EH (cell line): Measurements from ENCODE around the gene KCNH8.

ENCODE experiments used
- DNase-seq: peaks from one replicate; pipeline ENCODE4 v3.0.0-alpha.2; 2015; ENCODE audit warnings: low read depth

Gene KCNH8

DNA sequence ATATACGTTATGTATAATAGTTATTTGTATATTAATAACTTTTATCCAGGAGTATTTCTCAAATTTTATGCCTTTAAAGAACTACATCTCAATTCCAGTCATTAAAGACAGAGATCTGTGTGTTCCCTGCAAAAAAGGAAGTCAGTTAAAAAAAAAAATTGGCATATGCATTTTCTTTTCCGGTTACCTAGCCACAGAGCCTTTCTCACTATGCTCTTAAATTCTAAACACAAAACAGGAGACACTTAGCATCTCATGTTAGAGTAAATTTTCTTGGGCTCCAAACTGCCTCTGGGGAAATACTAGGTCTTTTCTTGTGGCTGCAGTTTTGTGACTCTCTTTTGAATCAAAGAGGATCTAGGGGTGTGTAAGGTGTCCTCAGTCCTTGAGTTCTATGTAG is 105.9 kb downstream of the KCNH8 start:
- DNase-seq, result no peak

- DNase-seq, result no peak
Observed at GRCh38 chr3:19254784-19255338, 106.6 kb downstream of the KCNH8 start.

DNA sequence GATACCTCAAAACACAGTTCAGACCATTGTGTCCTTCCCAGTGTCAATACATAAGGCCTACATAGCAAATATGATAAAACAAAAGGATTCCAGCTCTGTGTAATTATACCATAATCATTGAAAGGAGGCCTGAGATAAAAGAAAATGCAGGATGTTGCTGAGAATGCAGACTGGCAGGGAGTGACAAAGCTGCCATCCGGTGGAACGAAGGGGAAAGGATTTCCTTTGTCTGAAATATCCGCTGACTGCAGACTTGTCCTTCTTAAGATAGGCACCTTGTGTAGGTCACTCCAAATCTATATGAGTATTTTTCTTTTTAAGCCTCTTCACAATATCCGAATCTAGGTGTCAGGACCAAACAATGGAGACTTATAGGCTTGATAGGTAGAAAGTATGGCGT is 108.0 kb downstream of the KCNH8 start:
- no peak for DNase-seq

DNA sequence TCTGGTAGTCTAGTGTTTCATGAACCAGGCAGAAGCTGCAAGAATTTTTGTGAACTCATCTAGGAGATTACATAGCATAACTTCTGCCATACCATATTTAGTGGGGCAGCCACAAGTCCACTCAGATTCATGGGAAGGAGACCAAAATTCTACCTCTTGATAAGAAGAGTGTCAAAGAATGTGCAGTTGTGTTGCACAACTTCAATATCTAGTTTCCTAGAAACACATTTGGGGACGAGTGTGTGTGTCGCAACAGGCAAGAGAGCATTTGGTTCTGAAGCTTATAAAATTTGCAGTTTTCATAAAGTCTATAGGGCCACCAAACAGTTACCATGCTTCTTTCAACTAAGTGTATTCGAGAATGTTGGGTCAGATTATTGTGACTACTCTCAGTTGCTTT is 115.3 kb downstream of the KCNH8 start:
- no peak for DNase-seq

- DNase-seq, result no peak
Observed at GRCh38 chr3:19264424-19264823, 116.1 kb downstream of the KCNH8 start.

DNA sequence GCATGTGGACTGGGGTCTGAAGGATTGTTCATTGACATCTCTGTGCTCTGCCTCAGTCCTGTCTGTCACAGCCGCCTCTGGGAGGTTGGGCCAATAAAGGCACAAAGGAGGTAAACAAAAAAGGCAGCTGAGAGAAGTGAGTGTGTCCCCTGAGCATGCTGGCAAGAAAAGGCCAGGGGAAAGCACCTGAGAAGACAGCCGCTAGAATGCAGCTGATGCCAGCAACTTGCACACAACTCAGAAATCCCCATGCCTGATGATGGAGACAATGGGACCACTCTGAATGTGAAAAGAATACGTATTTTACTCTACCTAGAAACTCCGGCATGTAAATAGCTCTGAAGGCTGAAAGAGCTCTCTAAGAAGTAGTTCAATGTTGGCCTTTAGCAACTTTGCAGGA is 118.7 kb downstream of the KCNH8 start:
- DNase-seq, result no peak

DNA sequence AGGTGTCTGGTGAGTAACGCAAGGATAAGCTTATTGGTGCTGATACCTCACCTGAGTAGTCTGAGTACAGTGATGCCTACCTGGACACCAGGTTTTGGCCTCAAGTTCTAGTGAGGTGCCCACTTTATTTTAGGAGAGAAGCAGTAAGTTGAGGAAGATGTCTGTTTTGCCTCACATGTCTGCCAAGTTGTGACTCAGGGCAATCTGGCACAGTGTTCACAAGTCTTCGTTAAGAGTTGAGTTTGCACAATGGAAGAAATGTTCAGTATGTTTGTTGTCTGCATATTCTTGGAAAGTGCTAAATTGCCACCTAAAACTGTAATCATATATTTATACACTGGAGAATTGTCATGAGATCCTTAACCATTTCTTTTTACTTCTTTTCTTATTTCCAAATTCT is 122.2 kb downstream of the KCNH8 start:
- DNase-seq, result no peak

DNA sequence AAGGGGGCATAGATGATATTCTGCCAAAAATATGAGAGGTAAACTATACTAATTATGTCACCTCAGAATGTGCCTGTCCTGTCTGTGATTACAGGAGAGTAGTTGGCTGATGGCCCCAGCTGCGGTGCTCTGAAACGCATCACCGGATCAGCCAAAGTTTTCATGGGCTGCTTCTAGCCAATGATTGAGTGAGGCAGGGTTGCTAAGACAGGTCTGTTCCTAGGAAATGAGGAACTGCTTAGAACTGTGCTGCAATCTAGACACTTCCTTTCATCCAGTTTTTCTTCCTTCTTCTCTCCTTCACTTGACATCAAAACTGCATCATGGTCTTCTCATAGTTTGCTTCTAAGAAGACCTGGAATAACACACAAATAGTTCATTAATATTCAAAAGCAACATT is 124.0 kb downstream of the KCNH8 start:
- DNase-seq, result no peak

DNA sequence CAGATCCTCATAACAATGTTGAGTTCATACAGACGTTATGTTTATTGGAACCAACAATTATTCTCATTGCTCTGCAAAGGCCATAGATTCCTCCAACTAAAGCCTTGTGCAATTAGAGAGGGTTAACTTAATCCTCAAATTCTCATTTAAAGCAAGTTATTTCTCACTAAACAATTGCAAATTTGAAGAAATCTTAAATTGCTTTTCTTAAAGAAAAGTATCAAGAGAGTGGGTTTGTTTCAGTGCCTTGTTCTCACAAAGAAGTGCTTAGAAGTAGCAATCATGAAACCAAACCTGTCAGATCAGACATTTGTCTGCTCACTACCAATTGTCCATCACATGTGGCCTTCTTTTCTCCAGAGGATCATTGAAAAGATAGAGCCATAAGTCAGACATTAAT is 124.8 kb downstream of the KCNH8 start:
- DNase-seq, result no peak

DNA sequence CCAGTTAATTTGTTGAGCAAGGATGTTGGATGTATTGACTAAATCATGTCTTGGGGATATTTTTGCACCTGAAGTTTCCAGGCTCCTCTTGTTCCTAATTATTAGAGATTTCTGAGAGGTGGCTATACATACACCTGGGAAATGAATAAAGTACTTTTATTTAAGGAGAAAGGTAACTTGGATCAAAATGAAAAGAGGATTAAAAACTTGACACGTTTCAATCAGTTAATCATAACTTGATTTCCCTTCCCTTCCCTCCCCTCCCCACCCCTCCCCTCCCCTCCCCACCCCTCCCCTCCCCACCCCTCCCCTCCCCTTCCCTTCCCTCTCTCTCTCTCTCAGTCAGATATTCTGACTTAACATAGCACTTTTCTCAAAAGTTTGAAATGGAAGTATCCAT is 126.3 kb downstream of the KCNH8 start:
- no peak for DNase-seq

DNA sequence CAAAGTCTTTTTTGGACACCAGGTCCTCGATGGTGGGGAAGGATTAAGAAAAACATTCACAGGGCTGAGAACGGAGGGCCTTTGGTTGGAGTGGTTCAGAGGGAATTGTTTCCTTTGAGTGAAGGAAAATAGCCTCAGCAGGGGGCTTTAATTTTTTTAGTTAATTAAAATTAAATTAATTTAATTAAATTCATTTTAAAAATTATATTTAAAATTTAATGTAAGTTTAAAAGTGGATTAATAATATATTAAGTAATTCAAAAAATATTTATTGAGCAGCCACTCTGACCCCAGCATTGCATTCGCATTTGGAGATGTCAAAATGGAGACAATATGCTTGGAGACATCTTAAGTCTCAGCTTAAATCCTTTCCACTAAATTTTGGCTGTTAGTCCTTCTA is 136.7 kb downstream of the KCNH8 start:
- DNase-seq, result no peak

- DNase-seq, result no peak
Observed at GRCh38 chr3:19293295-19293694, 145.0 kb downstream of the KCNH8 start.

- no peak for DNase-seq
Observed at GRCh38 chr3:19295208-19295607, 146.9 kb downstream of the KCNH8 start.

DNA sequence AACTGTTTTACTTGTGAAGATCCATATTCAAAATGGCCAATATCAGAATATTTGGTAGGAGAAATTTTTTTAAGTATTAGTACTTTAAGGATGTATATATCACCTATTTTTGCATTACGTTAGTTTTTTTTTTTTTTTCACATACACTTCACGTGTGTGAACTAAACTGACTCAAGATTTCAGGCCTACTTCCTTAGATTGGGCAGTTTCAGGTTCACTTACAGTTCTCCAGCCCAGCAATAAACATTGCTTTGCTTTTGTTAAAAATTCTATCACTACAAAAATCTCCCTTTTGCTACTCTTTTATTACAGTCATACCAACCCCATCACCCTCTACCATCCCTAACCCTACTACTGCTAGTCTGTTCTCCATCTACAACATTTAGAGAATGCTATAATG is 183.6 kb downstream of the KCNH8 start:
- DNase-seq, result no peak

DNA sequence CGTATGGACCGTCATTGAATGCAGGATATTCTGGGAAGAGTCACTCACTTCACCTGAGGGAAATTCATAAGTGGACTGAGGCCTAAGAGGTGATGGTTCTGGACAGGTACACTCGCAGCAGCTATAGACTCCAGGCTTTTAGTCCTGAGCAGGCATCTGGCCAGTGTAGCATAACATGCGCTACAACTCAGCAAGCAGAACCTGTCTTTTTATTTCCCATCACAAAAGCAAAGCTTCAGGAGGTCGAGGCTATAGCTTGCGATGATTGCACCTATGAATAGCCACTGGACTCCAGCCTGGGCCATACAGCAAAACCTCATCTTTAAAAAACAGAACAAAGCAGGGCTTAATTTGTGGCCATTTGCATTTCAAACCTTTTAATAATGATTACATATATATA is 185.8 kb downstream of the KCNH8 start:
- no peak for DNase-seq

DNA sequence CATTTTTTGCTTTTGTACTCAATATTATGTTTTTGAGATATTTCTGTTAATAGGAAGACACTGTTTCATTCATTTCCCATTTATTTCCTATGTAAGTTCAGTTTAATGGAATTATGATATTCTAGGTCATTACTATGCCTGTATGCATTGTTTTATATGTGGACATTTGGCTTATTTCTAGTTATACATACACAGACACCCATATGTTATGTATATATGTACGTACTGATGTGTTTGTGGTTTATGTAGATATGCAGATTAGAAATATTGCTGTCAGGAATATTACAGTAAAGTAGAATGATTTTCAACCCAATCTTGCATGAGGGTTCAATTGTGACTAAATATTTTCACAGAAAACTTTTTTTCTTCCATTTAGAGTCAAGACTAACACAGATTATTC is 190.5 kb downstream of the KCNH8 start:
- DNase-seq, result no peak

DNA sequence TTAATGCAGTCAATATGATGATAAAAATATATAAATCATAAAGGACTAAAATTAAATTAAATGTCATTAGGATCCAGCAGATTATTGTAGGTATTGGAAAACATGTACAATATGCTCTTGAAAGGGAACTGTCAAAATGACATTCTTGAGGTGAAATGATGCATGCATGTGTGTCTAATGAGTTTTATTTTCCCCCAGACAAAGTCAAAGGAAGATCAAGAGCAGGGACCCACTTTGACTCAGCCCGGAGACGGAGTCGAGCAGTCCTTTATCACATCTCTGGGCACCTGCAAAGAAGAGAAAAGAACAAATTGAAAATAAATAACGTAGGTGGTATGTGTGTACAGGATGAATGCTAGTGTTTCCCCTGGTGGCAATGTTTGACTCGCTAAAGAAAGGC is 194.1 kb downstream of the KCNH8 start:
- no peak for DNase-seq

- DNase-seq, result no peak
Observed at GRCh38 chr3:19346759-19347158, 198.4 kb downstream of the KCNH8 start.

- DNase-seq, result no peak
Observed at GRCh38 chr3:19347671-19348070, 199.4 kb downstream of the KCNH8 start.

GRCh38 chr3:19348500-19348899 is 200.2 kb downstream of the KCNH8 start:
- no peak for DNase-seq

DNA sequence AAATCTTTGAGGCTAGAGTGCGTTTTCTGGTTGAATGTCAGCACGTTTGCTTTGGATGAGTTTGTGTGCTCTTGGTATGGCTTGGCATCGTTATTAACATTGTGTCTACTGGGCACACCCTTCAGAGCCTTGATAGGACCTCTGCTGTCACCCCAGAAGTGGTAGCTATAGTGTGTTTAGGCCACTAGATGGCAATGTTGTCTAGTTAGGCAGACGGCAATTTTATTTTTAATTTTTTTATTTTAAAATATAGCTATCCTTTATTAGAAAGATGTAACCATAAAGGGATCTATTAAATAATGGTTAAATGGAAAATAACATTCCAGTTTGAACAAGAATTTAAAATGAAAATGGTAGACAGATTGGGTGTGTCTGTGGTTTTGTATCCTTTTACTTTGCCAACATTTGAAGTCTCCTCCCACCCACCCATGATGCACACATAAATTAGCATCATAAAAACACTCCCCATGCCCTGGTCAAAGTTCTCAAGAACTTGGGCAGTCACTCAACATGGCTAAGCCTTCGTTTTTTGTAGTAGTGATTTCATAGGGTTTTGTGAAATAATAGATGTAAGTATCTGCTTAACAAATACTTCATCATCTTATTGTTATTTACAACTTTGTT is 200.7 kb downstream of the KCNH8 start:
- DNase-seq, result no peak

- no peak for DNase-seq
Observed at GRCh38 chr3:19357947-19358346, 209.6 kb downstream of the KCNH8 start.

GRCh38 chr3:19363071-19363470 is 214.8 kb downstream of the KCNH8 start:
- DNase-seq, result no peak

- DNase-seq, result no peak
Observed at GRCh38 chr3:19364148-19364547, 215.8 kb downstream of the KCNH8 start.

DNA sequence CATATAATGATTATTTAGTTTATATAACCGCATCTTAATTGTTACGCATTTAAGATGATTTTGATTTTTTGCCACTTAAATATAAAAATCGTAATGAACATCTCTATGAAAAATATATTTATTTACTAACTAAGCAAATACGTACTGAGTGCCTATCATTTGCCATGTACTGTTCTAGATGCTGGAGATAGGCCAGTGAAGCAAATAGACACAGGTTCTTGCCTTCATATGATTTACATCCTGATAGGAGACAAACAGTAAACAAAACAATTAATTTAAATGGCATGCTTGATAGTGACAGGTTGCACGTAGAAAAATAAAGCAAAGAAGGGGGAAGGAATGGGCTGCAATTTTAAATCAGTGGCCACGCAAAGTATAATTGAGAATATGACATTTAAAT is 217.2 kb downstream of the KCNH8 start:
- no peak for DNase-seq
